BJ (cell line): Measurements from ENCODE around the gene SPTSSA. TPM values are rescaled to one million over a fixed set of nuclear protein-coding genes. Genes with fewer than 3 reads are reported as not detected.

Experiments used
- CTCF ChIA-PET: fragments of 350-600 bp; formaldehyde crosslinking; extraction: SDS; loops from one replicate; lab custom pipeline; 2021; ENCODE audit warnings: antibody characterized with exemption, inconsistent platforms; lab: Yijun Ruan, JAX
- POLR2A ChIA-PET: fragments of 300-600 bp; sonication (Branson Sonifier 250); formaldehyde crosslinking; extraction: SDS; loops from one replicate; lab custom pipeline; 2021; ENCODE audit warnings: antibody characterized with exemption; lab: Charles Lee
- DNase-seq: peaks from one replicate; pipeline ENCODE4 v3.0.0-alpha.2; 2011; ENCODE audit warnings: low read depth
- H3K27me3 ChIP-seq: 2 replicates; pipeline ENCODE4 v1.6.0; 2011; ENCODE audit warnings: low read length; ENCODE audit not compliant: control insufficient read depth, insufficient read depth
- H3K36me3 ChIP-seq: 2 replicates; pipeline ENCODE4 v1.5.1; 2011; ENCODE audit warnings: low read length; ENCODE audit not compliant: control insufficient read depth, insufficient read depth
- H3K4me3 ChIP-seq: 2 replicates; pipeline ENCODE4 v1.5.1; 2011; ENCODE audit warnings: low read depth, mild to moderate bottlenecking, control low read depth, low read length
- polyA plus RNA-seq: library from polyadenylated mRNA; depleted of rRNA; stranded (reverse); fragments of >200 nt; gene quantifications from 2 replicates; pipeline ENCODE4 v1.2.3, GENCODE V29; 2011
- TF ChIP-seq, protein P1 (sequence below): IDR thresholded peaks from 2 replicates; pipeline ENCODE4 v1.5.1; 2011; ENCODE audit warnings: low read depth, mild to moderate bottlenecking, control low read depth, inconsistent platforms, low read length, moderate library complexity; ENCODE audit not compliant: insufficient read depth

The SPTSSA gene
- polyA plus RNA-seq, 1 experiment: 12.1 TPM

DNA sequence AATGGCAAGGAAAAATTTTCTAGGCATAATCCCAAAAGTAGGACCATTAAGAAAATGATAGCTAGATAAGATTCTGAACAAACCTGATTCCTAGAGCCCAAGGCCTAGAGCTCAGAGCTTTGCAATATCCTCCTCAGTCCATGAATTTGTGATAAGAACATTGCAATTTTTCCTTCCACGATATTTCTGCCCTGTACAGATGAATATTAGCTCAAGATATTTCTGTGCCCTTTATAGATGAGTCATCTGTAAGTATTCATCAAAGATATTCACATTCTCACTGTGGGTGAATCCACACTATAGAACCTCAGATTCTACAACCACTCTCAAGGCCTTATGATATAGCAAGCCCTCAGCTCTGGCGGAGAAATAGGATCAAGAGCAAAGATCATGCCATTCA, 40.0 kb upstream of the SPTSSA start:
- no peaks in the 10 kb centered on the region for H3K27me3 ChIP-seq
- DNase-seq: no peak
- CTCF ChIA-PET: interaction anchor here (2.9 kb wide), 1 partner anchor 170 kb away, joined by 6 read pairs; no protein-coding TSS in a partner anchor
- TF ChIP-seq, protein P1, sequence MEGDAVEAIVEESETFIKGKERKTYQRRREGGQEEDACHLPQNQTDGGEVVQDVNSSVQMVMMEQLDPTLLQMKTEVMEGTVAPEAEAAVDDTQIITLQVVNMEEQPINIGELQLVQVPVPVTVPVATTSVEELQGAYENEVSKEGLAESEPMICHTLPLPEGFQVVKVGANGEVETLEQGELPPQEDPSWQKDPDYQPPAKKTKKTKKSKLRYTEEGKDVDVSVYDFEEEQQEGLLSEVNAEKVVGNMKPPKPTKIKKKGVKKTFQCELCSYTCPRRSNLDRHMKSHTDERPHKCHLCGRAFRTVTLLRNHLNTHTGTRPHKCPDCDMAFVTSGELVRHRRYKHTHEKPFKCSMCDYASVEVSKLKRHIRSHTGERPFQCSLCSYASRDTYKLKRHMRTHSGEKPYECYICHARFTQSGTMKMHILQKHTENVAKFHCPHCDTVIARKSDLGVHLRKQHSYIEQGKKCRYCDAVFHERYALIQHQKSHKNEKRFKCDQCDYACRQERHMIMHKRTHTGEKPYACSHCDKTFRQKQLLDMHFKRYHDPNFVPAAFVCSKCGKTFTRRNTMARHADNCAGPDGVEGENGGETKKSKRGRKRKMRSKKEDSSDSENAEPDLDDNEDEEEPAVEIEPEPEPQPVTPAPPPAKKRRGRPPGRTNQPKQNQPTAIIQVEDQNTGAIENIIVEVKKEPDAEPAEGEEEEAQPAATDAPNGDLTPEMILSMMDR: no peak
- POLR2A ChIA-PET: no interaction called here
- no peak overlapping the region for H3K4me3 ChIP-seq
- H3K36me3 ChIP-seq: no peaks in the 10 kb centered on the region

DNA sequence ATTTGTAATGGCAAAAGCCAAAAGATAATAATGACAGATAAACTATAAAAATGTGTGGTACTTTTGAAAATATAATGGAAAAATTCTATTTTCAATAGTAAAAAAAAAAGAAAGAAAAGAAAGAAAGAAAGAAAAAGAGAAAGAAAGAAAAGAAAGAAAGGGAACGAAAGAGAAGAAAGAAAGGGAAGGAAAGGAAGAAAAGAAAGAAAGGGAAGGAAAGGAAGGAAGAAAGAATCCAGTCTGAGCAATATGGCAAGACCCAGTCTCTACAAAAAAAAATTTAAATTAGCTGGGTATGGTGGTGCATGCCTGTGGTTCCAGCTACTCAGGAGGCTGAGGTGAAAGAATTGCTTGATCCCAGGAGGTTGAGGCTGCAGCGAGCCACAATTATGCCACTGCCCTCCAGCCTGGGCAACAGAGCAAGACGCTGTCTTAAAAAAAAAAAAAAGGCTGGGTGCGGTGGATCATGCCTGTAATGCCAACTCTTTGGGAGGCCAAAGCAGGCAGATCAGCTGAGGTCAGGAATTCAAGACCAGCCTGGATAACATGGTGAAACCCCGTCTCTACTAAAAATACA, 39.1 kb upstream of the SPTSSA start:
- CTCF ChIA-PET: interaction anchor here (2.9 kb wide), 1 partner anchor 170 kb away, joined by 6 read pairs; no protein-coding TSS in a partner anchor
- Histone ChIP-seq H3K27me3 (no peaks in the 10 kb centered on the region), H3K4me3 (no peak overlapping the region), H3K36me3 (no peaks in the 10 kb centered on the region)
- DNase-seq: no peak
- TF ChIP-seq, protein P1: no peak
- POLR2A ChIA-PET: no interaction called here

DNA sequence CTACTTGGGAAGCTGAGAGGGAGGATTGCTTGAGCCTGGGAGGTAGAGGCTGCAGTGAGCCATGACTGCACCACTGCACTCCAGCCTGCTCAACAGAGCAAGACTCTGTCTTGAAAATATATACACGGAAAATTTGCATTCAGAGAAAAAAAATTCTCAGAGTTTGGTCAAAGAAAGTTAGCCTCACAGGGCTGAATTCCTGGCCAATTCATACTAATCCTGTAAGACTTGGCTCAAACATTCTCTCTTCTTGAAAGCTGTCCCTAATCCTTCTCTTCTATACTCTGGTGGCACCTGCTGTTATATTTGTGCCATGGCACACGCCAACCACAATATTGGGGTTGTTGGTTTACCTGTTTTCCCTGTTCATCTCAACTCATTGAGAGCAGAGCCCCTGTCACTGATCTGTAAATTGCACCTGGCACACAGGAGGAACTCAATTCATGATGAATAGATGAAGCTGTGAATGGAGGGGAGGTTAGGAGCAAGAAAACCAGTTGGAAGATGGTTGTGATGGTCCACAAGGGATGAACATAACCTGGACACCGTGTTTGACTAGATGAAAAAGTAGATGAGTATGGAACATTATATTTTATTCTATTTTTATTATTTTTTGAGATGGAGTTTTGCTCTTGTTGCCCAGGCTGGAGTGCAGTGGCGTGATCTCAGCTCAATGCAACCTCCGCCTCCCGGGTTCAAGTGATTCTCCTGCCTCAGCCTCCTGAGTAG, 36.8 kb upstream of the SPTSSA start:
- DNase-seq: no peak
- Histone ChIP-seq H3K4me3 (no peak overlapping the region), H3K27me3 (no peaks in the 10 kb centered on the region), H3K36me3 (no peaks in the 10 kb centered on the region)
- ChIA-PET CTCF (interaction anchor here (0.6 to 2.3 kb wide), 4 partner anchors 13 to 176 kb away, joined by 3 to 13 read pairs (median 3); no protein-coding TSS in a partner anchor), POLR2A (no interaction called here)
- TF ChIP-seq, protein P1: 0 out of 2 replicates have a peak, but pooled peaks have one; percentile 4

DNA sequence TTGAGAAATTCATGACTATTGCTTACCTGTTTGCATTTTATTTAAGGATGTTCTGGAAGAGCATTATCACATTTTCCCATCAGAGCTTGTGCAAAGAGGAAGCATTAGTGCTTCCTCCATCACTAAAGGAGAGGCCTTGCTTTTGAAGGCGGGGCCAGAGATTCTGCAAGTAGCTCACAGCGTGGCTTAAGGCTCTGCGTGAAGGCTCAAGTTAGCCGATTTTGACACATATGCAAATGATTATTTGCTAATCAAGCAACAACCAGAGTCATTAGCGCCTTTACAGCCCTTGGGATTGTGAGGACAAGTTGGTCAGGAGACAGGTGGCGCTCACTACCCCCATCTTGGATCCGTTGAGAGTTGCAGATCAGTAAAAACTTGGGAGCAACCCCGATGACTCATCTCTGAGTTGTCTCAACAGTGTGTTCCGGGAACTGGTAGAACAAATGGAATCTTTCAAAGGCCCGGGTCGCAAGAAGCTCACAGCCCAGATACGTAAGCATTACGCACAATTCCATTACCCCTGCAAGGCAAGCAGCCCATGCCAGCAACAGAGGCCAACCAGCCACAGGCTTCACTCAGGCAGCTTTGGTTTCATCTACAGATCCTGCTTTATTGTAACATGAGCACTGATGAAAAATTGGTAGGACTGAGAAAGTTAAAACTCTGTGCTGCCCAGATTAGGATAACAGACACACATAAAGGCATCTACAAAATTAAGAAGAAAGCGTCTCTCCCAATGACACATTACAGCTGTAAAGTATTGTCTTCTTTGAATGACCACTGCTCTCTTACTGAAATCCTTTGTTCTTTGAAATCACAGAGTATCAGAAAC, 34.9 kb upstream of the SPTSSA start:
- TF ChIP-seq, protein P1: peak; percentile 44
- H3K36me3 ChIP-seq: no peaks in the 10 kb centered on the region
- ChIA-PET POLR2A (interaction anchor here (0.6 kb wide), 1 partner anchor 502 kb away, joined by 4 read pairs; no protein-coding TSS in a partner anchor), CTCF (interaction anchor here (0.7 to 1.8 kb wide), 6 partner anchors 9 to 172 kb away, joined by 3 to 5 read pairs (median 3); no protein-coding TSS in a partner anchor)
- DNase-seq: peak; percentile 92
- no peaks in the 10 kb centered on the region for H3K27me3 ChIP-seq
- no peak overlapping the region for H3K4me3 ChIP-seq
